GM12874 (cell line): ENCODE data around the gene RAD51AP1.
A peak's percentile ranks its signal among the peaks of the same experiment; 100 is the strongest.

Source experiments
- TF ChIP-seq, protein P1 (sequence below): IDR thresholded peaks from 2 replicates; pipeline ENCODE4 v1.5.1; 2011; ENCODE audit warnings: low read depth, mild to moderate bottlenecking, control low read depth, low read length, moderate library complexity; ENCODE audit not compliant: insufficient read depth

Gene RAD51AP1

DNA sequence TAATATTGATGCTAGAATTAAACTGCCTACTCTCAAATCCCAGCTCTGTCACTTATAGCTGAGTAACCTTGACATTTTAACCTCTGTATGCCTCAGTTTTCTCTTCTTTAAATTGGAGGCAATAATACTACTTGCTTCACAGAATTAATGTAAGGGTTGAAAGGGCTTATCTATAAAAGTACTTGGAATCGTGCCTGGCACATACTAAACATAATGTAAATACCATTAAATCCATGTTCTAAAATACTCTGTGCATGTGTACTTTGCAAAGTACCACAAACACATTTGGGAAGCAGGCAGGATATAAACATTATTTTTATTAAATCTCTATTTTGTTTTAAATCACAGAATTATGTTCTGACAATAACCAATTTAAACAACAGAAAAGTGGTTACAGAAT, 65.3 kb downstream of the RAD51AP1 start:
- TF ChIP-seq, protein P1, sequence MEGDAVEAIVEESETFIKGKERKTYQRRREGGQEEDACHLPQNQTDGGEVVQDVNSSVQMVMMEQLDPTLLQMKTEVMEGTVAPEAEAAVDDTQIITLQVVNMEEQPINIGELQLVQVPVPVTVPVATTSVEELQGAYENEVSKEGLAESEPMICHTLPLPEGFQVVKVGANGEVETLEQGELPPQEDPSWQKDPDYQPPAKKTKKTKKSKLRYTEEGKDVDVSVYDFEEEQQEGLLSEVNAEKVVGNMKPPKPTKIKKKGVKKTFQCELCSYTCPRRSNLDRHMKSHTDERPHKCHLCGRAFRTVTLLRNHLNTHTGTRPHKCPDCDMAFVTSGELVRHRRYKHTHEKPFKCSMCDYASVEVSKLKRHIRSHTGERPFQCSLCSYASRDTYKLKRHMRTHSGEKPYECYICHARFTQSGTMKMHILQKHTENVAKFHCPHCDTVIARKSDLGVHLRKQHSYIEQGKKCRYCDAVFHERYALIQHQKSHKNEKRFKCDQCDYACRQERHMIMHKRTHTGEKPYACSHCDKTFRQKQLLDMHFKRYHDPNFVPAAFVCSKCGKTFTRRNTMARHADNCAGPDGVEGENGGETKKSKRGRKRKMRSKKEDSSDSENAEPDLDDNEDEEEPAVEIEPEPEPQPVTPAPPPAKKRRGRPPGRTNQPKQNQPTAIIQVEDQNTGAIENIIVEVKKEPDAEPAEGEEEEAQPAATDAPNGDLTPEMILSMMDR = no peak

DNA sequence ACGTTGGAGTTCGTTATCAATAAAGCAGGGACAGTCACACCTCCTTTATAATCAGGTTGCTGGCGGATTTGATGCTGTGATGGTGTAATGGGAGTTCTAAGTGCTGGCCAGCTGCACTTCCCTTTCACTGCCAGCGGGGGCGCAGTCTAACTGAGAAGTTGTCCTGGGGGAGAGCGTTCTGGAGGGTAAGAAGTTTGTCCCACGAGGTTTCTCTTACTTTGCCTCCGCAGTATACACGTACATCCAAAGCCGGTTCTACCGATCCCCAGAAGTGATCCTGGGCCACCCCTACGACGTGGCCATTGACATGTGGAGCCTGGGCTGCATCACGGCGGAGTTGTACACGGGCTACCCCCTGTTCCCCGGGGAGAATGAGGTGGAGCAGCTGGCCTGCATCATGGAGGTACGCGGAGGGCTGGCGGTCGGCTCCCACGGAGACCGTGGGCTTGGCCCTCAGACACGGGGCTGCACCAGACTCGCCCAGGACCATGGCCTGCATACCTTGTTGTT, 66.0 kb downstream of the RAD51AP1 start:
- TF ChIP-seq, protein P1 = peak; percentile 97

DNA sequence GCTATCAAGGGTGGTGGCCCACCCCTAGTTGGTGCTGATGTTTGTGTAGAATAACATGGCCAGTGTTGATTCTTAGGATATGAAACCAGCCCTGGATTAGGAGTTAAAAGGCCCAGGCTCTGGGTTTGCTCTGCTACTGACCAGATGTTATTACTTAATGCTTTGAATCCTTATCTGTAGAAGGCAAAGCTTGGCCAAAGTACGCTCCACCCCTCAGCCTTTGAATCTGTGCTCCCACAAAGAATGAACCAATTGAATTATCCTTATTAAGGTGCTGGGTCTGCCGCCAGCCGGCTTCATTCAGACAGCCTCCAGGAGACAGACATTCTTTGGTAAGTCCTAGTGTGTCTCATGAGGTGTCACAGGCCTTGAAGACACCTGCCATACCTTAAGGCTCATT, 68.4 kb downstream of the RAD51AP1 start:
- TF ChIP-seq, protein P1 = no peak

DNA sequence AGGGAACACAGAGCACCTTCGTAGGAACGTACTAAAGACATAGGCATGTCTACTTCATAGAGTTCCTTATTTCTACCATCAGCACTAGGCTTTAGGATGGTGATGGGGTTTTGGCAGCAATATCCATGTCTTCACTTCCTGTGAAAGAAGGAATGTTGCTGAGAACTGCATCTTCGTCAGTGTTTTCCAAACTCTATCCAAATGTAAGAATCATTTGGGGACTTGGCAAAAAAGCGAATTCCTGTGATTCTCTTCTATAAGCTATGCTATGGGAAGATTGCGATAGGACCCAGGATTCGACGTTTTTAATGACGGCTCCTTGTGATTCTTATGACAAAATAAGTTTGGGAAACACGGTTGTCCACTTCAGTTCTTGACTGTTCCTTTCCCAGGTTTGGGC, 70.4 kb downstream of the RAD51AP1 start:
- TF ChIP-seq, protein P1 = no peak
